Stimulated activated CD4-positive, alpha-beta T cell treated with anti-CD3 and anti-CD28 coated beads, Interleukin-1b, Interleukin-23, amount 100 ng/mL, for 48 hours (primary cell): ENCODE measurements around the gene SAFB2.
A peak's percentile ranks its signal among the peaks of the same experiment; 100 is the strongest.
"Not testable (repeated sequence)": the region's sequence is repeated elsewhere in the genome, so short reads cannot be mapped to it uniquely, and the experiment has no call there.

Source experiments
- DNase-seq: peaks from one replicate; pipeline ENCODE4 v3.0.0-alpha.2; 2020

The SAFB2 gene

GRCh38 chr19:5632241-5632612, 9.7 kb upstream of the SAFB2 start:
- no peak for DNase-seq

- no peak for DNase-seq
Observed at GRCh38 chr19:5631567-5632240, 9.1 kb upstream of the SAFB2 start.

GRCh38 chr19:5628919-5629481, 6.4 kb upstream of the SAFB2 start:
- no peak for DNase-seq

DNA sequence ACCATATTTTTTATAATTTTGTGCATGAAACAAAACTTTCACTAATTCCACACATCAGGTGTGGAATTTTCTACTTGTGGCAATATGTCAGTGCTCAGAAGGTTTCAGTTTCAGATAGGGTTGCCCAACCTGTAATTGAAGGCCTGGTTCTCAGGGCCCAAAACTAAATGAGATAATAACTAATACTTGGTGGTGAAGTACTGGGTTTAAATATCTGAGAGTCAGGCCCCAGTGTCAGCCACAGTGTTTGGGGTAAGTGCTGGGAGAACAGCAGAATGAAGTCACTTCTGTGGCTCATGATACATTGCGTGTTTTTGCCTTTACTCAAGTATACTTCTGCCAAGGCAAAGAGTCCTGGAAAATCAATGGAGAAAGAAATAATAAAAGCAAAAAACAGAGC, 5.9 kb upstream of the SAFB2 start:
- DNase-seq, result no peak

GRCh38 chr19:5627395-5627904, 4.9 kb upstream of the SAFB2 start:
- peak; percentile 63 for DNase-seq

DNA sequence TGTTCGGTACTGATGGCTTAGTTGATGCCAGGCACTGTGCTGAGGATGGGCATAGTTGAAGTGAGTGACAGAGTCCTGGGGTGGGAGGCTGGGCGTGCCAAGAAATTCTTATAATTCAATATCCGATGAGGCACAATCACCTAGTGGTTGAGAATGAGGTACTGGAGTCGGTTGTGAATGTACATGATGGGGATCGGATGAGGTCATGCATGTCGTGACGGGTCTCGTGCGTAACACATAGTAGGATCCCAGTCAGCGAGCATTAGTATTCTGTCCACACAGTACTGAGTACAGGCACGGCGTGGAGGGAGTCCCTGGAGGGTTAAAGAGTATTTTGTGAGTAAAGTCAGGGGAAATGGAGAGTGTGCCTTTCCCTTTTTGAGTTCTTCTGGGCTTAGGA, 3.1 kb upstream of the SAFB2 start:
- no peak for DNase-seq

DNA sequence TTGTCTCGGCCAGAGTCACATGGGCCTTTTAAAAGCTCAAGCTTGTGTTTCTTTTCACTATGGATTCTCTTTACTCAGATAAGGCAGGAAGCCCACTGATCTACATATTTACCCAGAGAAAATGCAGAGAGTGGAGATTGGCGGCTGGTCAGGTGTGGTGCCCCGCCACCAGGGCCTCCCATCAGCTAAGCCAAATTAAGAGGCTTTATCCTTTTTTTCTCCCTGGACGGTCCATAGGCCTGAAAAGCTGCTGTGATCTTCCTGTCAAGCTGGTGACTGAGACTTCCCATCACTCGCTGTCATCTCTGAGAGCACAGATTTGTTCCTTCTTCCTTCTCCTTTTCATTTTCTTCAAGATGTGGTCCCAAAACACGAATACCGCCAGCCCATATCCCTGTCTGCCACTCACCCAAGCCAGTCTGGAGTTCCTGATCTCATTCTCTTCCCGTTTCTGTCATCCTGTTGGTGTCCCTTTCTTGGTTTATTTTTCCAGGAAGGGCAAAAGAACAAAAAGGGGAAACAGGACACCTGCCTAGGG, 2.2 kb upstream of the SAFB2 start:
- DNase-seq, result no peak

GRCh38 chr19:5624018-5624663, 1.6 kb upstream of the SAFB2 start:
- DNase-seq, result no peak

DNA sequence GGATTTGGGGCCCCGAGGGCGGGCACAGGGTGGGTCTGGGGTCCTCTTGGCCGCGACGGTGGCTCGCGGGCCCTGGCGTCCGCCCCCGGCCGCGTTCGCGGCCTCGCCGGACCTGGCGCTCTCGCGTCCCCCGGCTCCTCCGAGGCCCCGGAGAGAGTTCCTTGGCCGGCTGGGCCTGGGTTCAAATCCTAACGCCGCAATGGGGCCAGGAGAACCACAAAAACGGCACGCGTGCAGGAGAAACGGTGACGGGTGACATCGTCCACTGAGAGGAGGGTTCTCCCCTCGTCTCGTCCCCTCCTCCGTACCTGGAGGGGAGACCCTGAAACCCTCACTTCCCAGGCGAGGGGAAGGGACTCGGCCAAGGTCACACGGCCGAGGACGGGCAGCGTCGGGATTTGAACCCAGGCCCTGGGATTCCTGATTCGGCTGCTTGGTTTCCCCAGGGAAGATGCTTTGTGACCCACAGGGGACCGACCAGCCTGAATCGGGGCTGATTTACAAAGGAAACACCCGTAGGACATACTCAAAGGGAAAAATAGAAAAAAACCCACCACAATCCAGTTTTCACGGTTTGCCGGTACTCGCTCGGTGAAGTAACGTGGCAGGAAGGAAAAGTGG, 931 bp upstream of the SAFB2 start:
- peak; percentile 8 for DNase-seq

- DNase-seq, result peak; percentile 23
Observed at GRCh38 chr19:5621945-5622464, 571 bp downstream of the SAFB2 start.

GRCh38 chr19:5621311-5621944, 1.1 kb downstream of the SAFB2 start:
- no peak for DNase-seq

- no peak for DNase-seq
Observed at GRCh38 chr19:5619946-5620345, 2.6 kb downstream of the SAFB2 start.

GRCh38 chr19:5618591-5618990, 4.0 kb downstream of the SAFB2 start:
- no peak for DNase-seq

DNA sequence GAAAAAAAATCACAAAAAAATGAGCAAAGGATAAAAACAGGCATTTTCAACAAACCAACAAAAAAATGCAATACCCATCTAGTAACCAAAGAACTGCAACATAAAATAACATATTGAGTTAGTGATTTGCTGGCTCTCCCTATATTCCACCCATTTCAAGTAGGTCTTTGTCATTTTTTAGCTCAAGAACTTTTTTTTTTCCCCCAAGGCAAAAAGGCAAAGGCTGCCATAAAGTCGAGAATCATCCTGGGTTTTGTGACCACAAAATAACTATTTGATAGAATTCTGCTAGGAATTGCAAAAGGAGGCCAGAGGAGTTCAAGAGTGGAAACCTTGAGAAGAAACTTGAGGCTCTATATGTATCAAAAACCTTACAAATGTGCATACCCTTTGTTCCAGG, 5.5 kb downstream of the SAFB2 start:
- no peak for DNase-seq

DNA sequence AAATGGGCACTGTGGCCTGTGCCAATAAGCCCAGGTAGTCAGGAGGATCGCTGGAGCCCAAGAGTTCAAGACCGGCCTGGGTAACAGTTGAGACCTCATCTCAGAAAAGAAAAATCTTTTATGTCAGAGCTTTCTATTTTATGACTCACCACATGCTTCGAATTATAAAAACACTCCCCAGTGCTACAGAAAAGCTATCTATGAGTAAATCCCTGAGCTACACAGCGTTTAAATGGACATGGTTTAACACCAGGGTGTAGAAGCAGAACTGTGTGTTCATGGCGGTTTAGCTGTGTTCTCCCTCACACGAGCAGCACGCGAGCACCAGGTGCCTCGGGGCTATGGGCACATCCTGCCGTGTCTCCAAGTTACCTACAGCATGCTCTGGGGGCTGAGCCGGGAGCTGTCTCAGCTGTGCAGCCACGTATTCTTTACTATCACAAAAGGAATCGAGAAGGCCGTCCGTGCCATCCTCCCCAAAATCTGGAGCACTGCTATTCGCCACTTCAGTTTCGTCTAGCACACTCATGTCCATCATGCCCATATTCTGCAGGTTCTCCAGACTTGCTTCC, 6.7 kb downstream of the SAFB2 start:
- DNase-seq, result no peak

GRCh38 chr19:5612891-5613865, 9.4 kb downstream of the SAFB2 start:
- no peak for DNase-seq

- no peak for DNase-seq
Observed at GRCh38 chr19:5609881-5610448, 12.6 kb downstream of the SAFB2 start.

DNA sequence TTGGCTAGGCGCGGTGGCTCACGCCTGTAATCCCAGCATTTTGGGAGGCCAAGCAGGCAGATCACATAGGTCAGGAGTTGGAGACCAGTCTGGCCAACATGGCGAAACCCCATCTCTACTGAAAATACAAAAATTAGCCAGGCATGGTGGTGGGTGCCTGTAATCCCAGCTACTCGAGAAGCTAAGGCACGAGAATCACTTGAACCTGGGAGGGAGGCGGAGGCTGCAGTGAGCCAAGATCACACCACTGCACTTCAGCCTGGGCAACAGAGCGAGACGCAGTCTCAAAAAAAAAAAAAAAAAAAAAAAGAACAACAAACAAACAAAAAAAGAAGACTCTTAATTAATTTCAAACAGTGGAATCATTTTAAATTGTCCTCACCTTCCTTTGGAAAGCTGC, 13.8 kb downstream of the SAFB2 start:
- DNase-seq, result not testable (repeated sequence)

- DNase-seq, result no peak
Observed at GRCh38 chr19:5608291-5608690, 14.3 kb downstream of the SAFB2 start.

DNA sequence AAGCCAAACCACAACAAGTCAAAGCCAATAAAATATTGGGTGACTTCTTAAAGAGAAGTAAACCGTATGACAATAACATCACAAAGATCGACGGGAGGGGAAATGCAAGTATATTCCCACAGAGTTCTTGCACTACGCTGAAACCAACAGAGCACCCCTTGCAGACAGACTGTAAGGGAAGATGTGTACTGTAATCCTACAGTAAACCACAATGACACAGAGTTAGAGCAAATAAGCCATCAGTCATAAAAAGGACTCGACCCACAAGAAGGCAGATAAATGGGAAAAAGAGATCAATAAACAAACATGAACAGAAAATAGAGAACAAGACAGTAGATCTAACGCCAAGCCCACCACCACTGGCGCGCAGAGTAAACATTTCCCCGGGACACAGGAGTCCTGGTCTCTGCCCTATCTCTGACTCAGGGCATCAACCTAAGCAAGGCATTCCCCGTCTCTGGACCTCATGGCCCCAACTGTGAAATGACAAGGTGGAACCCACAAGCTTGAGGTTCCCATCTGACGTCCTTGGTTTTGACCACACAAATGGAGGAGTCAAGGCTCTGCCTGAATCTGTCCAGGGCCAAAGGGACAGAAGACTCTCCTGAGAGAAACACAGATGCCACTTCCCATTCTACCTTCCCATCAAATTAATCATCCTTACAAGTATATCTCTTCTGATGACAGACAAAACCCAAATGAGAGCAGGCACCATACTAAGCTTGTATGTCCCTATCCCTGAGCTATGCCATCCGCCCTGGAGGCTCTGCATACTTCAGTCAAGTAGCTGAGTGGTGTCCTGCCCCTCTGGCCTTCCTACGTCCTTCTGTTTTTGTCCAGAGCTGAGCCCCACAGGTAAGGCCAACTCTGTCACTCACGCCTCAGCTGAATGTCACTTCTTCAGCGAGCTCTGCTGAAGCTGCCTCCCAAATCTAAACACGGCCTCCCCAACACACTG, 15.0 kb downstream of the SAFB2 start:
- no peak for DNase-seq
